HepG2 (cell line): ENCODE measurements around the gene OPTN. TPM values are rescaled to one million over a fixed set of nuclear protein-coding genes. Genes with fewer than 3 reads are reported as not detected.
A peak's percentile ranks its signal among the peaks of the same experiment; 100 is the strongest.

Experiments used
- HMG20B ChIP-seq: conservative IDR thresholded peaks from 2 replicates; pipeline ENCODE4 v1.6.1; 2016; ENCODE audit warnings: missing genetic modification reagents, missing compliant biosample characterization
- KDM3A ChIP-seq: IDR thresholded peaks from 2 replicates; pipeline ENCODE4 v1.6.1; 2018; ENCODE audit warnings: low read depth, missing compliant biosample characterization
- SETDB1 ChIP-seq: sonication (generic); formaldehyde crosslinking; IDR thresholded peaks from 2 replicates; pipeline ENCODE4 v1.5.1; 2020; ENCODE audit warnings: missing genetic modification reagents, mild to moderate bottlenecking, borderline replicate concordance
- ZFP36L1 ChIP-seq: sonication (generic); formaldehyde crosslinking; IDR thresholded peaks from 2 replicates; pipeline ENCODE4 v1.8.0; 2022; ENCODE audit warnings: mild to moderate bottlenecking, missing genetic modification reagents, moderate library complexity
- ZNF790 ChIP-seq: sonication (generic); formaldehyde crosslinking; IDR thresholded peaks from 2 replicates; pipeline ENCODE4 v1.8.0; 2022; ENCODE audit warnings: missing genetic modification reagents, mild to moderate bottlenecking, borderline replicate concordance
- polyA plus RNA-seq, 8 experiments: library from polyadenylated mRNA; depleted of rRNA in 3 of 8; stranded (reverse) in 7 of 8; unstranded in 1 of 8; fragments of >200 nt; fragmentation: Illumina TruSeq in 4 of 8; extraction: Trizol in 4 of 8; gene quantifications; 2 replicates each; pipeline versions ENCODE4 v1.2.1 to v1.2.3, GENCODE V29; 2011 to 2016; ENCODE audit warnings: low read depth in 4 of 8, missing spikeins in 1 of 8, mixed read lengths in 1 of 8; ENCODE audit not compliant: insufficient read depth in 1 of 8
- total RNA-seq, 5 experiments: library from RNA; depleted of rRNA; stranded (reverse); fragments of >200 nt; fragmentation: Illumina TruSeq; extraction: Trizol; gene quantifications; 2 replicates each; pipeline ENCODE4 v1.2.3, GENCODE V29; 2016; ENCODE audit warnings: low read depth in 1 of 5
- TF ChIP-seq, protein P1 (sequence below): sonication (generic); formaldehyde crosslinking; IDR thresholded peaks from 2 replicates; pipeline ENCODE4 v1.5.1; 2020; ENCODE audit warnings: missing genetic modification reagents, mild to moderate bottlenecking, borderline replicate concordance
- TF ChIP-seq, protein P2 (sequence below): sonication (generic); formaldehyde crosslinking; IDR thresholded peaks from 2 replicates; pipeline ENCODE4 v1.4.0; 2020; ENCODE audit warnings: missing genetic modification reagents
- TF ChIP-seq, protein P3 (sequence below): sonication (generic); formaldehyde crosslinking; IDR thresholded peaks from 2 replicates; pipeline ENCODE4 v1.4.0; 2020; ENCODE audit warnings: missing genetic modification reagents
- TF ChIP-seq, protein P4 (sequence below): fragments of 450-650 bp; IDR thresholded peaks from 2 replicates; pipeline ENCODE4 v1.6.1; 2016
- TF ChIP-seq, protein P5 (sequence below): sonication (generic); formaldehyde crosslinking; IDR thresholded peaks from 2 replicates; pipeline ENCODE4 v1.4.0; 2020; ENCODE audit warnings: missing genetic modification reagents
- TF ChIP-seq, protein P6 (sequence below): sonication (generic); formaldehyde crosslinking; conservative IDR thresholded peaks from 2 replicates; pipeline ENCODE4 v1.8.0; 2022; ENCODE audit warnings: mild to moderate bottlenecking, moderate library complexity, missing genetic modification reagents

Gene OPTN
- total and polyA plus RNA-seq, 2 of the 13 experiments (the other 11 are each of a cell fraction or from before 2014, with no cell fraction given): 13.4 to 46.6 TPM

DNA sequence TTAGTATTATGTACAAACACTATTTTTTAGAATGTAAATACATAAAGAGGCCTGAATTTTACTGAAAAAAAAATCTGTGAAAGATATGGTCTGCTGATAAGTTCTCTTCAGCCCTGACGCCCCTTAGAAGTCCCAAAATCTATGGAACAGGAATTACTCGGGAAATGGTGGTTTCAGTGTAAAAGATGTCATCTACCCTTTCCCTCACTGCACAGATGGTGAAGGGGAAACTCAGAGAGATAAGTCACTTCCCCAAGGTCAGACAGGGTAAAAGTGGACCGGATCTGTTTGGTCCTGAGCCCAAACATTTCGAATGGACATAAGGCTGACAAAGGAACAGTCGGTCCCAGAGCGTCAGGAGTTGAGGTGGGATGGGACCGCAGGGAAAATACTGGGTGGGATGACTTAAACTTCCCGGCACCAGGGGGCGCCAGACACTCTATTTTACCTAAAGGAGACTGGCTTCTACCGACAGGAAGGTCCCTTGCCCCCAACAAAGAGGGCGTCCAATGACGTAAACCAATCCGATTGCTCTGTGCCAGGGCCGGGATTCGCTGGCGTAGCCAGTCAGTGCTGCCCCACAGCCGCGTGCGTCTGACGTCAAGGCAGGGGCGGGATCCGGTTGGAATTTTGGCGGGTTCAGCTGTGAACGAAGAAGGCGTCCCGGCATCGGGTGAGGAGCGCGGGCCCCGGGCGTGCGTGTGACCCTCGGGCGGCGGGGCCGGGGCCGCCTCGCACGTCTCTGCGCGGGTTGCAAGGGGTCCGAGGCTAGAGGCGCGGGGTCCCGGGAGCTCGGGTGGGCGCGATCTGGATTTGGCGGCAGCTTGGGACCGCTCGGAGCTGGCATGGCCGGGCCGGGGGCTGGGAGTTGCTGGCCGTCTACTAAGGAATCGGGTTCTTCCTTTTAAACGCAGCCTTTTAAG is 61.2 kb downstream of the OPTN start, which contains the start of gene MCM10 (continued):
- TF ChIP-seq SETDB1 (CRISPR knock-in tag) (no peak), ZNF790 (no peak), ZFP36L1 (CRISPR knock-in tag) (peak; percentile 79; the same call in 1 of the 2 replicates), KDM3A (CRISPR knock-in tag) (0 out of 2 replicates have a peak, but pooled peaks have one; percentile 47), HMG20B (CRISPR knock-in tag) (0 out of 2 replicates have a peak, but pooled peaks have one; percentile 15)
- TF ChIP-seq, protein P1, sequence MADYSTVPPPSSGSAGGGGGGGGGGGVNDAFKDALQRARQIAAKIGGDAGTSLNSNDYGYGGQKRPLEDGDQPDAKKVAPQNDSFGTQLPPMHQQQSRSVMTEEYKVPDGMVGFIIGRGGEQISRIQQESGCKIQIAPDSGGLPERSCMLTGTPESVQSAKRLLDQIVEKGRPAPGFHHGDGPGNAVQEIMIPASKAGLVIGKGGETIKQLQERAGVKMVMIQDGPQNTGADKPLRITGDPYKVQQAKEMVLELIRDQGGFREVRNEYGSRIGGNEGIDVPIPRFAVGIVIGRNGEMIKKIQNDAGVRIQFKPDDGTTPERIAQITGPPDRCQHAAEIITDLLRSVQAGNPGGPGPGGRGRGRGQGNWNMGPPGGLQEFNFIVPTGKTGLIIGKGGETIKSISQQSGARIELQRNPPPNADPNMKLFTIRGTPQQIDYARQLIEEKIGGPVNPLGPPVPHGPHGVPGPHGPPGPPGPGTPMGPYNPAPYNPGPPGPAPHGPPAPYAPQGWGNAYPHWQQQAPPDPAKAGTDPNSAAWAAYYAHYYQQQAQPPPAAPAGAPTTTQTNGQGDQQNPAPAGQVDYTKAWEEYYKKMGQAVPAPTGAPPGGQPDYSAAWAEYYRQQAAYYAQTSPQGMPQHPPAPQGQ (CRISPR knock-in tag): no peak
- TF ChIP-seq, protein P2, sequence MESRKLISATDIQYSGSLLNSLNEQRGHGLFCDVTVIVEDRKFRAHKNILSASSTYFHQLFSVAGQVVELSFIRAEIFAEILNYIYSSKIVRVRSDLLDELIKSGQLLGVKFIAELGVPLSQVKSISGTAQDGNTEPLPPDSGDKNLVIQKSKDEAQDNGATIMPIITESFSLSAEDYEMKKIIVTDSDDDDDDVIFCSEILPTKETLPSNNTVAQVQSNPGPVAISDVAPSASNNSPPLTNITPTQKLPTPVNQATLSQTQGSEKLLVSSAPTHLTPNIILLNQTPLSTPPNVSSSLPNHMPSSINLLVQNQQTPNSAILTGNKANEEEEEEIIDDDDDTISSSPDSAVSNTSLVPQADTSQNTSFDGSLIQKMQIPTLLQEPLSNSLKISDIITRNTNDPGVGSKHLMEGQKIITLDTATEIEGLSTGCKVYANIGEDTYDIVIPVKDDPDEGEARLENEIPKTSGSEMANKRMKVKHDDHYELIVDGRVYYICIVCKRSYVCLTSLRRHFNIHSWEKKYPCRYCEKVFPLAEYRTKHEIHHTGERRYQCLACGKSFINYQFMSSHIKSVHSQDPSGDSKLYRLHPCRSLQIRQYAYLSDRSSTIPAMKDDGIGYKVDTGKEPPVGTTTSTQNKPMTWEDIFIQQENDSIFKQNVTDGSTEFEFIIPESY: peak; percentile 54
- TF ChIP-seq, protein P3, sequence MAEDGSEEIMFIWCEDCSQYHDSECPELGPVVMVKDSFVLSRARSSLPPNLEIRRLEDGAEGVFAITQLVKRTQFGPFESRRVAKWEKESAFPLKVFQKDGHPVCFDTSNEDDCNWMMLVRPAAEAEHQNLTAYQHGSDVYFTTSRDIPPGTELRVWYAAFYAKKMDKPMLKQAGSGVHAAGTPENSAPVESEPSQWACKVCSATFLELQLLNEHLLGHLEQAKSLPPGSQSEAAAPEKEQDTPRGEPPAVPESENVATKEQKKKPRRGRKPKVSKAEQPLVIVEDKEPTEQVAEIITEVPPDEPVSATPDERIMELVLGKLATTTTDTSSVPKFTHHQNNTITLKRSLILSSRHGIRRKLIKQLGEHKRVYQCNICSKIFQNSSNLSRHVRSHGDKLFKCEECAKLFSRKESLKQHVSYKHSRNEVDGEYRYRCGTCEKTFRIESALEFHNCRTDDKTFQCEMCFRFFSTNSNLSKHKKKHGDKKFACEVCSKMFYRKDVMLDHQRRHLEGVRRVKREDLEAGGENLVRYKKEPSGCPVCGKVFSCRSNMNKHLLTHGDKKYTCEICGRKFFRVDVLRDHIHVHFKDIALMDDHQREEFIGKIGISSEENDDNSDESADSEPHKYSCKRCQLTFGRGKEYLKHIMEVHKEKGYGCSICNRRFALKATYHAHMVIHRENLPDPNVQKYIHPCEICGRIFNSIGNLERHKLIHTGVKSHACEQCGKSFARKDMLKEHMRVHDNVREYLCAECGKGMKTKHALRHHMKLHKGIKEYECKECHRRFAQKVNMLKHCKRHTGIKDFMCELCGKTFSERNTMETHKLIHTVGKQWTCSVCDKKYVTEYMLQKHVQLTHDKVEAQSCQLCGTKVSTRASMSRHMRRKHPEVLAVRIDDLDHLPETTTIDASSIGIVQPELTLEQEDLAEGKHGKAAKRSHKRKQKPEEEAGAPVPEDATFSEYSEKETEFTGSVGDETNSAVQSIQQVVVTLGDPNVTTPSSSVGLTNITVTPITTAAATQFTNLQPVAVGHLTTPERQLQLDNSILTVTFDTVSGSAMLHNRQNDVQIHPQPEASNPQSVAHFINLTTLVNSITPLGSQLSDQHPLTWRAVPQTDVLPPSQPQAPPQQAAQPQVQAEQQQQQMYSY (CRISPR knock-in tag): no peak
- TF ChIP-seq, protein P4, sequence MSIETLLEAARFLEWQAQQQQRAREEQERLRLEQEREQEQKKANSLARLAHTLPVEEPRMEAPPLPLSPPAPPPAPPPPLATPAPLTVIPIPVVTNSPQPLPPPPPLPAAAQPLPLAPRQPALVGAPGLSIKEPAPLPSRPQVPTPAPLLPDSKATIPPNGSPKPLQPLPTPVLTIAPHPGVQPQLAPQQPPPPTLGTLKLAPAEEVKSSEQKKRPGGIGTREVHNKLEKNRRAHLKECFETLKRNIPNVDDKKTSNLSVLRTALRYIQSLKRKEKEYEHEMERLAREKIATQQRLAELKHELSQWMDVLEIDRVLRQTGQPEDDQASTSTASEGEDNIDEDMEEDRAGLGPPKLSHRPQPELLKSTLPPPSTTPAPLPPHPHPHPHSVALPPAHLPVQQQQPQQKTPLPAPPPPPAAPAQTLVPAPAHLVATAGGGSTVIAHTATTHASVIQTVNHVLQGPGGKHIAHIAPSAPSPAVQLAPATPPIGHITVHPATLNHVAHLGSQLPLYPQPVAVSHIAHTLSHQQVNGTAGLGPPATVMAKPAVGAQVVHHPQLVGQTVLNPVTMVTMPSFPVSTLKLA: peak; percentile 51
- TF ChIP-seq, protein P5, sequence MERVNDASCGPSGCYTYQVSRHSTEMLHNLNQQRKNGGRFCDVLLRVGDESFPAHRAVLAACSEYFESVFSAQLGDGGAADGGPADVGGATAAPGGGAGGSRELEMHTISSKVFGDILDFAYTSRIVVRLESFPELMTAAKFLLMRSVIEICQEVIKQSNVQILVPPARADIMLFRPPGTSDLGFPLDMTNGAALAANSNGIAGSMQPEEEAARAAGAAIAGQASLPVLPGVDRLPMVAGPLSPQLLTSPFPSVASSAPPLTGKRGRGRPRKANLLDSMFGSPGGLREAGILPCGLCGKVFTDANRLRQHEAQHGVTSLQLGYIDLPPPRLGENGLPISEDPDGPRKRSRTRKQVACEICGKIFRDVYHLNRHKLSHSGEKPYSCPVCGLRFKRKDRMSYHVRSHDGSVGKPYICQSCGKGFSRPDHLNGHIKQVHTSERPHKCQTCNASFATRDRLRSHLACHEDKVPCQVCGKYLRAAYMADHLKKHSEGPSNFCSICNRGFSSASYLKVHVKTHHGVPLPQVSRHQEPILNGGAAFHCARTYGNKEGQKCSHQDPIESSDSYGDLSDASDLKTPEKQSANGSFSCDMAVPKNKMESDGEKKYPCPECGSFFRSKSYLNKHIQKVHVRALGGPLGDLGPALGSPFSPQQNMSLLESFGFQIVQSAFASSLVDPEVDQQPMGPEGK: peak; percentile 59; the same call in 1 of the 2 replicates
- TF ChIP-seq, protein P6, sequence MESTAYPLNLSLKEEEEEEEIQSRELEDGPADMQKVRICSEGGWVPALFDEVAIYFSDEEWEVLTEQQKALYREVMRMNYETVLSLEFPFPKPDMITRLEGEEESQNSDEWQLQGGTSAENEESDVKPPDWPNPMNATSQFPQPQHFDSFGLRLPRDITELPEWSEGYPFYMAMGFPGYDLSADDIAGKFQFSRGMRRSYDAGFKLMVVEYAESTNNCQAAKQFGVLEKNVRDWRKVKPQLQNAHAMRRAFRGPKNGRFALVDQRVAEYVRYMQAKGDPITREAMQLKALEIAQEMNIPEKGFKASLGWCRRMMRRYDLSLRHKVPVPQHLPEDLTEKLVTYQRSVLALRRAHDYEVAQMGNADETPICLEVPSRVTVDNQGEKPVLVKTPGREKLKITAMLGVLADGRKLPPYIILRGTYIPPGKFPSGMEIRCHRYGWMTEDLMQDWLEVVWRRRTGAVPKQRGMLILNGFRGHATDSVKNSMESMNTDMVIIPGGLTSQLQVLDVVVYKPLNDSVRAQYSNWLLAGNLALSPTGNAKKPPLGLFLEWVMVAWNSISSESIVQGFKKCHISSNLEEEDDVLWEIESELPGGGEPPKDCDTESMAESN (CRISPR knock-in tag): peak; percentile 39
